HG03103 (cell line): ENCODE measurements around the gene MYL1.

ENCODE experiments used
- ATAC-seq: cut with Tn5 transposase; IDR thresholded peaks from one replicate; pipeline ENCODE4 v1.9.1; 2021; ENCODE audit warnings: low read depth; ENCODE audit not compliant: unreplicated experiment

The MYL1 gene

GRCh38 chr2:210268281-210268680 lies 46.7 kb downstream of the MYL1 start:
- ATAC-seq, result no peak

- ATAC-seq, result no peak
Observed at GRCh38 chr2:210267698-210268097, 47.3 kb downstream of the MYL1 start.

- no peak for ATAC-seq
Observed at GRCh38 chr2:210264282-210264681, 50.7 kb downstream of the MYL1 start.

- no peak for ATAC-seq
Observed at GRCh38 chr2:210263841-210264240, 51.1 kb downstream of the MYL1 start.

- no peak for ATAC-seq
Observed at GRCh38 chr2:210262036-210262435, 52.9 kb downstream of the MYL1 start.

- ATAC-seq, result no peak
Observed at GRCh38 chr2:210259687-210260086, 55.3 kb downstream of the MYL1 start.

- no peak for ATAC-seq
Observed at GRCh38 chr2:210252699-210253606, 62.0 kb downstream of the MYL1 start.

GRCh38 chr2:210250622-210251021 lies 64.4 kb downstream of the MYL1 start:
- no peak for ATAC-seq
